ENCODE data around the gene STK17B. TPM values are rescaled to one million over a fixed set of nuclear protein-coding genes. Genes with fewer than 3 reads are reported as not detected.

Gene STK17B
- total RNA-seq (ENCODE audit: low replicate concordance): 20.7 and 64.3 TPM in 2 replicates

DNA sequence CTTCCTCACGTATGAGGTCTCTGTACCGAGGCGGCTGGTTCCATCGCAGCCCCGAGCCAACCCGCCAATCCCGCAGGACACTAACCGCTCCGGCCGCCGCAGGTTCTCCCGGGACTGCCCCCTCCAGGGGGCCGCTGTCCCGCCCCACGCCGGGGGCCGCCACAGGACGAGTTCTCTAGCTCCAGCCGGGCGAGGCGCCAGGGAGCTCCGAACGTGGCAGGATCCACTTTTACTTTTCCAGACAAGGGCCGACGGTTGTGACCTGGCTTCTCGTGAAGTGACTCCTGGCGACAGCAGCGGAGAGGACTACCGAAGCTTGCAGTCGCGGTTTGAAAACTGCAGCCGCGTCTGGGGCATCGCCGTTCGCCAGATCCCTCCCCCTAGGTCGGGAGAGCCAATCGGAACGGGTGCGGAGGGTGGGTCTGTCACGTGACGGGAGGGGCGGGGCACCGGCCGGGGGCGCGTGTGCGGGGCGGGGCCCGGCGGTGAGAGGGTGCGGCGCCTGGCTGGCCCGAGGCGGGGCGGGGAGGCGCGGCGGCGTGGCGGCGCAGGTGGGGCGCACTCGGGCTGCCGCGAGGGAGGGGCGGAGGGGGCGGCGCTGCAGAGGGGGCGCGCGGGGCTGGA lies at the start of gene STK17B:
Gene STK17B (minus strand): TSS at position 331 of the 624 bp plus-strand sequence. CDS start 8,195 bp downstream, outside the sequence.

Other genes starting within 250 kb of the STK17B start
- 0.53 and 0.94 TPM in 2 replicates for gene DNAH7, start 102.7 kb downstream of the STK17B start, total RNA-seq (ENCODE audit: low replicate concordance)